Measurements from ENCODE around the gene MEIOC. TPM values are rescaled to one million over a fixed set of nuclear protein-coding genes. Genes with fewer than 3 reads are reported as not detected.
"Not testable (repeated sequence)": the region's sequence is repeated elsewhere in the genome, so short reads cannot be mapped to it uniquely, and the experiment has no call there.

Gene MEIOC
- polyA plus RNA-seq, 10 donors = 0.64 to 2.0 (median 1.2) TPM

DNA sequence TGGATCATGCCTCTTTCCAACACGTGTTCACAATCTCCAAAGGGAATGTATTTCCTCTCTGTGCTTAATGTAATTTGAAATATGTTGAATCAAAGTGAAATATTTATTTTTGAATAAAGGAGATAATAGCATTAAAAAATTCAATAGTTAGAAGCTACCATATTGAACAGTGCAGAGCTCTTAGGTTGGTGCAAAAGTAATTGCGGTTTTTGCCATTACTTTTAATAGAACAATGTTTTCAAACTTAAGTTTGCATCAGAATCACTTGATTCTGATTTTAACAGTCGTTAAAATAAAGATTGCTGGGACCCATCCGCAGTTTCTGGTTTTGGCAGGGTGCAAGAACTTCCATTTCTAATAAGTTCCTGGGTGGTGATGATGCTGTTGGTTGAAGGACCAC lies 10.0 kb upstream of the MEIOC start:
- no peak for DNase-seq

DNA sequence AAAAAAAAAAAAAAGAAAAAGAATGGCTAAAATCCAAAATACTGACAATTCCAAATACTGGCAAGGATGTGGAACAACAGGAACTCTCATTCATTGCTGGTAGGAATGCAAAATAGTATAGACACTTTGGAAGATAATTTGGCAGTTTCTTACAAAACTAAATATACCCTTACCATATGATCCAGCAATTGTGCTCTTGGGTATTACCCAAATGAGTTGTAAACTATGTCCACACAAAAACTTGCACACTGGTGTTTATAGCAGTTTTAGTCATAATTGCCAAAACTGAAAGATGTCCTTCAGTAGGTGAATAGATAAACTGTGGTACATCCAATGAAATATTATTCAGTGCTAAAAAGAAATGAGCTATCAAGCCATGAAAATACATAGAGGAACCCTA lies 8.5 kb upstream of the MEIOC start:
- no peak for DNase-seq

DNA sequence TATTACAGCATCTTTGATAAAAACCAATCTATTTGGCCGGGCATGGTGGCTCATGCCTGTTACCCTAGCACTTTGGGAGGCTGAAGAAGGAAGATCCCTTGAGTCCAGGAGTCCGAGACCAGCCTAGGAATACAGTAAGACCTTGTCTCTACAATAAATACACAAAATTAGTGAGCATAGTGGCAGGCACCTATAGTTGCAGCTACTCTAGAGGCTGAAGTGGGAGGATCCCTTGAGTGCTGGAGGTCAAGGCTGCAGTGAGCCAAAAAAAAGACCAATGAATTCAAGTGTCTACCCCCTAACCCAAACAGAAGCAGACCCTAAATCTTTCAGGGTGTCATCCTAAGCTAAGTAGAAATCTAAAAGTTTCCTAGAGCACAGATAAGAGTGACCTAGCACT lies 7.3 kb upstream of the MEIOC start:
- no peak for DNase-seq

- no peak for DNase-seq
Measured at GRCh38 chr17:44651228-44651627, 5.0 kb upstream of the MEIOC start.

GRCh38 chr17:44652727-44653126 lies 3.5 kb upstream of the MEIOC start:
- no peak for DNase-seq

DNA sequence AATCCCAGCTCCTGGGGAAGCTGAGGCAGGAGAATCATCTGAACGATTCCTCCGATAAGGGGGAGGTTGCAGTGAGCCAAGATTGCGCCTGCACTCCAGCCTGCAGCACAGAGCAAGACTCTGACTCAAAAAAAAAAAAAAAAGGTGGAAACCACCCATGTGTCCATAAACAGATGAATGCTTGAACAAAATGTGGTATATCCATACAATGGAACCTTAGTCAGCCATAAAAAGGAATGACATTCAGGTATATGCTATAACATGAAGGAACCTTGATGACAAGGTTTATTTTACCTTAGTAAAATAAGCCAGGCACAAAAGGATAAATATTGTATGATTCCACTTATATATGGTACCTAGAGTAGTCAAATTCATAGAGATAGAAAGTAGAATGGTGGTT lies 2.9 kb upstream of the MEIOC start:
- no peak for DNase-seq

GRCh38 chr17:44653954-44654353 lies 2.3 kb upstream of the MEIOC start:
- no peak for DNase-seq

DNA sequence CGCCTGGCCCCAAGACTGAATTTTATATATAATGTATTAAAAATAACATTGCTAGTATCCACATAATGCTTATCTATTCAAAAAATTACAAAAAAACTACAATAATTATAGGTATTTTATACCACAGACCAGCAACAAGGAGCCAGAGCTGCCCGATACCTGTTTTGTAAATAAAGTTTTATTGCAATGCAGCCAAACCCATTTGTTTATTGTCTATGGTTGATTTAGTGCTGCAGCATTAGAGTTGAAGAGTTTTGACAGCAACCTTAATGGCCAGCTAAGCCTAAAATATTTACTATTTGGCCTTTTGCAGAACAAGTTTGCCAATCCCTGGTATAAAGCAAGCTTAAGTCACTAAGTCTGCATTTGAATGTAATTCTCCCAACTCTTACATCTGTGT lies 5.6 kb downstream of the MEIOC start:
- DNase-seq = no peak

- no peak for DNase-seq
Measured at GRCh38 chr17:44663095-44663494, 6.8 kb downstream of the MEIOC start.

GRCh38 chr17:44664867-44665266 lies 8.6 kb downstream of the MEIOC start:
- DNase-seq = no peak

- DNase-seq = no peak
Measured at GRCh38 chr17:44666006-44666405, 9.7 kb downstream of the MEIOC start.

- DNase-seq = peak in 1 of 3 donors; percentile 55
Measured at GRCh38 chr17:44672479-44673093, 16.3 kb downstream of the MEIOC start.

- no peak for DNase-seq
Measured at GRCh38 chr17:44673893-44674292, 17.6 kb downstream of the MEIOC start.

- no peak for DNase-seq
Measured at GRCh38 chr17:44677136-44677535, 20.9 kb downstream of the MEIOC start.

GRCh38 chr17:44683303-44683702 lies 27.0 kb downstream of the MEIOC start:
- not testable (repeated sequence) for DNase-seq

- DNase-seq = peak; percentile 36 to 55 (median 38)
Measured at GRCh38 chr17:44687756-44688155, 31.5 kb downstream of the MEIOC start.

DNA sequence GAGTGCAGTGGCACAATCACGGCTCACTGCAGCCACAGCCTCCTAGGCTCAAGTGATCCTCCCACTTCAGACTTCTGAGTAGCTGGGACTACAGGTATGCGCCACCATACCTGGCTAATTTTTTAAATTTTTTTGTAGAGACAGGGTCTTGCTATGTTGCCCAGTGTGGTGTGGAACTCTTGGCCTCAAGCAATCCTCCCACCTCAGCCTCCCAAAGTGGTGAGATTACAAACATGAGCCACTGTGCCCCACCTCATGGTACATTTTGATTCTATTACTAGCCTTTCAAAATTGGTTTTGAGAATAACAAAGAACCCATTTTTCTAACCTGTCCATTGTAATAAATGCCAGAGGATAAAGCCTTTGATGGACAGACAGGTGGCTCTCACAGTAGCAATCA lies 31.9 kb downstream of the MEIOC start:
- DNase-seq = no peak

DNA sequence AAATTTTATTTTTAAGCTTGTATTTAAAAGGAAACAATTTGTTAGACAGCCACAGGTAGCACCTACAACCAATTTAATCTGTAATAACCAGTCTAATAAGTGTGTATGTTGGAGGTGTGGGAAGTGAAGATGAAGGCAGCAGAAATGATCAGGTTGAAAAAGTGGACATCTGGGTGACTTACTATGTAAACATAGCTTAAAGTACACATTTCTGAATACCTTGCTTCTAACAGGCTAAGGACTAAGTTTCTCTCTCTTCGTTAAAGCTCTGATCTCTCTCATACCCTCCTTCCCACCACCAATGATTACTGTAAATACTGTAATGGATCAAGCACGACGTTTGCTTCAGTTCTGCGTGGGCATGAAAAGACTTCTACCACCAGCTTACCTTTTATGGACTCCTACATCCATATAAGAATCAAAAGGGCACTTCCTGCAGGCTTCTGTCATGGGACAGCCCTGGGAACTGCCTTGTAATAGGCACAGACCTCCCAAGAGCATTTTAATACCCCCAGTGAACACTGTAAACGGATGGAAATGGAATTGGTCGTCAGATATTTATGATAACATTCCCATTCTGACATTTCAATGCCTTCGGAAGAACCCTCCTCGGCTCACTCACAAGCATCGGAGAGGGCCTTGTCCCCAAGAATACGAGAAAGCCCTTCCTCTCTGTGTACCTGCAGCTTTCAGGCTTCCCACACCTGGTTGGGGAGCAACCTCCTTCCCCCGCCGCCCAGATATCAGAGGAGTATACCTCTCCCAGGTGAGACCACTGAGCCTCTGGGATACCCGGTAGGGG lies 32.6 kb downstream of the MEIOC start:
- no peak for DNase-seq

GRCh38 chr17:44689477-44690217 lies 33.4 kb downstream of the MEIOC start, which contains the start of gene CCDC43:
TSS of gene CCDC43 (minus strand) at chr17:44689776. CDS start at chr17:44689753, 23 bp downstream.
- peak; percentile 89 to 96 (median 93) for DNase-seq

- DNase-seq = peak in 1 of 3 donors; percentile 10
Measured at GRCh38 chr17:44690746-44691306, 34.6 kb downstream of the MEIOC start.

DNA sequence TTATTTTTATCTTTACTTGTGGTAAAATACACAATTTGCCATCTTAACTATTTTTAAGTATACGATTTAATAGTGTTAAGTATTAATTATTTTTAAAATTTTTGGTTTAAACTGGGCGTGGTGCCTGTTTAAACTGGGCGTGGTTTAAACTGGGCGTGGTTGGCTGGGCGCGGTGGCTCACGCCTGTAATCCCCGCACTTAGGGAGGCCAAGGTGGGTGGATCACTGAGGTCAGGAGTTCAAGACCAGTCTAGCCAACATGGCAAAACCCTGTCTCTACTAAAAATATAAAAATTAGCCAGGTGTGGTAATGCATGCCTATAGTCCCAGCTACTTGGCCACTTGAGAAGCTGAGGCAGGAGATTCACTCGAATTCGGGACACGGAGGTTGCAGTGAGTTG lies 37.3 kb downstream of the MEIOC start:
- DNase-seq = no peak

GRCh38 chr17:44700288-44700687 lies 44.0 kb downstream of the MEIOC start:
- DNase-seq = not testable (repeated sequence)
